Measurements from ENCODE around the gene NCKAP1.
"Not testable (repeated sequence)": the region's sequence is repeated elsewhere in the genome, so short reads cannot be mapped to it uniquely, and the experiment has no call there.

Gene NCKAP1, protein sequence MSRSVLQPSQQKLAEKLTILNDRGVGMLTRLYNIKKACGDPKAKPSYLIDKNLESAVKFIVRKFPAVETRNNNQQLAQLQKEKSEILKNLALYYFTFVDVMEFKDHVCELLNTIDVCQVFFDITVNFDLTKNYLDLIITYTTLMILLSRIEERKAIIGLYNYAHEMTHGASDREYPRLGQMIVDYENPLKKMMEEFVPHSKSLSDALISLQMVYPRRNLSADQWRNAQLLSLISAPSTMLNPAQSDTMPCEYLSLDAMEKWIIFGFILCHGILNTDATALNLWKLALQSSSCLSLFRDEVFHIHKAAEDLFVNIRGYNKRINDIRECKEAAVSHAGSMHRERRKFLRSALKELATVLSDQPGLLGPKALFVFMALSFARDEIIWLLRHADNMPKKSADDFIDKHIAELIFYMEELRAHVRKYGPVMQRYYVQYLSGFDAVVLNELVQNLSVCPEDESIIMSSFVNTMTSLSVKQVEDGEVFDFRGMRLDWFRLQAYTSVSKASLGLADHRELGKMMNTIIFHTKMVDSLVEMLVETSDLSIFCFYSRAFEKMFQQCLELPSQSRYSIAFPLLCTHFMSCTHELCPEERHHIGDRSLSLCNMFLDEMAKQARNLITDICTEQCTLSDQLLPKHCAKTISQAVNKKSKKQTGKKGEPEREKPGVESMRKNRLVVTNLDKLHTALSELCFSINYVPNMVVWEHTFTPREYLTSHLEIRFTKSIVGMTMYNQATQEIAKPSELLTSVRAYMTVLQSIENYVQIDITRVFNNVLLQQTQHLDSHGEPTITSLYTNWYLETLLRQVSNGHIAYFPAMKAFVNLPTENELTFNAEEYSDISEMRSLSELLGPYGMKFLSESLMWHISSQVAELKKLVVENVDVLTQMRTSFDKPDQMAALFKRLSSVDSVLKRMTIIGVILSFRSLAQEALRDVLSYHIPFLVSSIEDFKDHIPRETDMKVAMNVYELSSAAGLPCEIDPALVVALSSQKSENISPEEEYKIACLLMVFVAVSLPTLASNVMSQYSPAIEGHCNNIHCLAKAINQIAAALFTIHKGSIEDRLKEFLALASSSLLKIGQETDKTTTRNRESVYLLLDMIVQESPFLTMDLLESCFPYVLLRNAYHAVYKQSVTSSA

DNA sequence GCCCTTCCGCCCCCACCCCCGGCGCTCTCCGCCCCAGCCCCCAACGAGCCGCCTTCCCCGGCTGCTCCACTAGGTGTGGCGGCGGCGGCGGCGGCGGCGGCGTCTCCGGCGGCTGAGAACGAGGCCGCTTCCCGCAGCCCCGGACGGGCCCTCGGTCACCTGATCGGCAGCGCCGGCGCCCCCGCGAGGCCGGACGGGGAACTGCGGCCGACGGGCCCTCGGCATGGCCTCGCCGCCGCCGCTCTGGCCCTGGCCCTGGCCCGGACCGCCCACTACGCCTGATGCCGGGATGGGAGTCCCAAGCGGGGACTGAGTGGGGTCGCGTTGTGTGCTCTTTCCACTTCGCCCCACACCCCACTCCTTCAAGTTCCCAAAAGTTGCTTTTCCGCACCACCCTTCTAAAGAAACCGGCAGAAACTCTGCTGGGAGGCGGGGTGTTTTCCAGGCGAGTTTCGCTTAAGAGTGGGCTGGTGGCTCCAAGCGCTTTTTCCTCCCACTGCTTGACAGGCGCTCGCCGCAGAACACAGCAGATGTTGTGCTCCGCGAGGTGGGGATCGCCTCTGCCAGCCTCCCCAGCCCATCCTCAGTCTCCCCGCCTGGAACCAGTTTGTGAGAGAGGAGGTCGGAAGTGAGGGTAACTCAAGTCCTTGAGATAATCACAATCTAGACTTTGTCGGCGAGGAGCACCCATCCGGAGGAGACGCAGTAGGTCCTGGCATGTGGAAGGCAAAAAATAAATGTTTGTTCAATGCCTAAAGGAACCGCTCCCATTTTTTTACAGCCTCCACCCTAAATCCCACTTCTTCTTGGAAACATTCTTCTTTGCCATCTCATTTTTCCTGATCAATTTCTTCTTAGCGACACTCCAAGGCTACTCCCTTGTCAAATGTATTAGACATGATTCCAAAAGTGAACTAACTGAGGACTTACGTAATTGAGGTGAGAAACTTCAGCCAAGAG is at the start of gene NCKAP1:
Gene NCKAP1, minus strand, starts transcription at position 117 of the 960 bp plus-strand sequence. CDS start 358 bp downstream, outside the sequence.
- peak; percentile 89 for DNase-seq

DNA sequence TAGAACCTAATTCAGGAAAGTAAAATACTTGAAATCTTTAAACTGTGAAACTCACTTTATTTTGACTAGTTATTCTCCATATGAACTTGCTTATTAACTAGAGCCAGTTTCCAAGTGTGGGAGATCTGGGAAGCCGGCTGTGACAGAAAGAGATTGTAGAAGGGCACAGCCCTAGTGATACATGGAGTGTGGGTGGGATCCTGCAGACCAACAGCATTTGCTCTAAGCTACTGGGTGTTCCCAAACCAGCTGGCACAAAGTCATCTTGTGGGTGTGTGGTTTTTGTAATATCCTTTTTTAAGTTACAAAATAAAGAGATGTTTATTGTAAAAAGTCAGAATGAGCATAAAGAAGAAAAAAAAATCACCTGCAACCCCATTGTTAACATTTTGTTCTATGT is 43.7 kb upstream of the NCKAP1 start:
- DNase-seq, result no peak

DNA sequence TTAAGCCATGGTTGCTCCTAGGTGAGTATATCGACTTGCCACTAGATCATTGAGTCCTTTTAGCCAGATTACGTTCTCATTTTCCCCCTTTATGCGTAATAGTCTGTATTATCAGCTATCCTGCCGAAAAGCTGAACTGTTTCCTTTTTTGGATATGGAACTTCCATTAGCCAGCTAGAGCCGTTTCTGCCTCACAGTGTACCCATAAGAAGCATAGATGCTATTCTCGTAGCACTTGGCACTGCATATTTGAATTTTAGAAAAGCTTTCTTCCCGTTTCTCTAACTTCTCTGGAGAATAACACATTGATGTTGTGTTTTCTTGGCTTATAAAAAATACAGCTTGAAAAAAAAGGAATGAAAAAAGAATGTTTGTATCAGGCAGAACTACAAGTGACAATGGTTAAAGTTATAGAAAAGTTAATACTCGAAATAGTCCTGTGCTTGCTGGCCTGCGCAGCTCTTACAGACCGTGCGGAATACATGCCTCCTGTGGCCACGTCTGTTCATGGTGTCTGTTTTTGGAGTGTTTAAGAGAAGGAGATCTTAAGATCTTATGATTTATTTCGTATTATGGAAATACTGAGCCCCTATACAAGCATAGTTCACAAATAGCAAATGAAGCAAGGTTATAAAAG is 41.0 kb upstream of the NCKAP1 start:
- no peak for DNase-seq

DNA sequence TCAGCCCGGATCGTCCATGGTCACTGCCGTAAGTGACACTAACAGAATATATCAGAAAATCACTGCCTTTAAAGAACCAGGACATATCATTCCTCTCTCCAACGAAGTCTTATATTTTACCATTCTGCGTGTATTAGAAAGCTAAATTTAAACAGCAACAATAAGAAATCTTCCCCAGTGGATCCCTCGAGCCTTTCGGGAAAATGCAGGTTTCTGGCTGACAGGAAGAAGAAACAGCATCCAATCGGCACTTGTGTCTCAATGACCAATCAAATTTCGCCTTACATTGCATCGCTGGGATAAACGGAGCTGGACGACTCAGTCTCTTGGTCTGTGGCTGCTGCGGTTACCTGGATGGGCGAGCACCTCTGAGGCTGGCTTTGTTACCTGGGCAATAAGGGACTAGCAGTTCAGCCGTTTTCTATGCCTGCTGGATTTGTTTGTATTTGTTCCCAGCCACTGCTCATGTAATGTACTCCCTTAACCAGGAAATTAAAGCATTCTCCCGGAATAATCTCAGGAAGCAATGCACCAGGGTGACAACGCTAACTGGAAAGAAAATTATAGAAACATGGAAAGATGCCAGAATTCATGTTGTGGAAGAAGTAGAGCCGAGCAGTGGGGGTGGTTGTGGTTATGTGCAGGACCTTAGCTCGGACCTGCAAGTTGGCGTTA is 40.3 kb upstream of the NCKAP1 start, which contains the start of gene DUSP19:
Gene DUSP19, plus strand, starts transcription at position 284 of the 675 bp plus-strand sequence. Its CDS starts 187 bp downstream, at position 471.
- peak; percentile 75 for DNase-seq

DNA sequence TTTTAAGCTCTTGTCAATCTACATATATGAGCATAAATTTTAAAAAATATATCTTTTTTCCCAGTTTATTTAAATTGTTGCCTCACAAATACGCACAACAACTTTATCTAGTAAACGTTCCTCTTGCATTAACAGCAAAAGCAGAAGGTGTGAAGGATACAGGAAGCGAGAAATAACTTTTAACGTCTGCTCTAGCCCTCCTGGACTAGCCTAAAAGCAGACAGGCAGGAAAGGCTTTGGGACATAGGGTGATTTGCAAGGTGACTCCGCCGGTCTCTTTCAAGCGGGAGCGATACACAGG is 39.9 kb upstream of the NCKAP1 start:
- DNase-seq, result no peak

DNA sequence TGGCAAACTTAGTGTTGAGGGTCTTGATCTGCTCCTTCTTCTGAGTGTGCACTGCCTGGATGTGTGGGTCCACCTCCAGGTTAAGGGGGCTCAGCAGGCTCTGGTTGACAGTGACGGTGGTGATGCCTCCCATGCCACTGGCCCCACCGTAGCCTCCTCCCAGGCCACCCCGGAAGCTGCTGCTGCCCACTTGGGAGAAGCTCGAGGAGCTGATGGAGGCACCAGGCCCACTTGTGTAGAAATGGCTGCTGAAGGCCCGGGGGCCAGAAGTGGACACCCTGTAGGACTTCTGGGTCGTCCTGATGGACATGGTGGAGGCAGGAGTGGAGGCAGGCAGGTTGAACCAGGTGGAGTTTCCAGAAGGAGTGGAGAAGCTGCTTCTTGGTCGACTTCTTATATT is 33.9 kb upstream of the NCKAP1 start:
- DNase-seq, result no peak

DNA sequence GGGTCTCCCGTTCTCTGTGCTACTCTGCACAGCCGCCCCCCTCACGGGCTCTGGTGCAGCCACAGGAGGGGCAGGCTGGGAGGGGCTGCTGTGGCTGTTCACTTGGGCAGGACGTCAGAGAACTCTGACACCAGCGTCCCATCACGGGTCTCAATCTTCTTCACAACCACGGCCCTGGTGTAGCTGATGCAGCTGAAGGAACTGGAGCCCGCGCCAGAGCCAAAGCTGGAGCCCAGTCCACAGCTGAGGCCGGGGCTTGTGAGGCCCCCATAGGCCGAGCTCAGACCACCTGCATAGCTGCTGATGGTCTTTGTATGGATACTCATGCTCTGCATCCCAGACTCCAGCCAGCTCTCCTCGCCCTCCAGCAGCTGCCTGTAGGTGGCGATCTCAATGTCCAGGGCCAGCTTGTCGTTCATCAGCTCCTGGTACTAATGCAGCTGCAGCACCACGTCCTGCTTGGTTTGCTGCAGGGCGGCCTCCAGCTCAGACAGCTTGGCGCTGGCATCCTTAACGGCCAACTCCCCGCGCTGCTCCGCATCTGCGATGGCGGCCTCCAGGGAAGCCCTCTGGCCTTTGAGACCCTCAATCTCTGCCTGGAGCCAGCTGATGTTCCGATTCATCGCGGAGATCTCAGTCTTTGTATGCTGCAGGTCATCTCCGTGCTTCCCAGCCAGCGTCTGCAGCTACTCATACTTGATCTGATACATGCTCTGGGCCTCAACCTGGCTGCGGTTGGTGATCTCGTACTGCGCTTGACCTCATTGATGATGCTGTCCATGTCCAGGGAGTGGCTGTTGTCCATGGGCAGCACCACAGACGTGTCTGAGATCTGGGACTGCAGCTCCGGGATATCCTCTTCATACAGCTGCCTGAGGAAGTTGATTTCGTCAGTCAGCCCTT is 32.9 kb upstream of the NCKAP1 start:
- DNase-seq, result no peak

DNA sequence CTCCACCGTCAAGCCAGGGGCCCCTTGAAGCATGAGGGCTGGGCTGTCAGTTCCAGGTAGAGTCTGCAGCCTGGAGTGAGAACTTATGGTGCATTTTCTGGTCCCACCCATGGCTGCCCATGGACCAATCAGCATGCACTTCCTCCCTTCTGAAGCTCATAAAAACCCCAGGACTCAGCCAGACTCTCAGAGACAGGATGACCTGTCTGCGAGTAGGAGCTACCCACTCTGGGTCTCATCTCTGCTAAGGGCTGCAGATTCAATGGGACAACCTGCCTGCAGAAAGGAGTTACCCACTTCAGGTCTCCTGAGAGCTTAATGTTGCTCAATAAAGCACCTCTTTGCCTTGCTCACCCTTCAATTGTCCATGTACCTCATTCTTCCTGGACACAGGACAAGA is 30.9 kb upstream of the NCKAP1 start:
- no peak for DNase-seq

DNA sequence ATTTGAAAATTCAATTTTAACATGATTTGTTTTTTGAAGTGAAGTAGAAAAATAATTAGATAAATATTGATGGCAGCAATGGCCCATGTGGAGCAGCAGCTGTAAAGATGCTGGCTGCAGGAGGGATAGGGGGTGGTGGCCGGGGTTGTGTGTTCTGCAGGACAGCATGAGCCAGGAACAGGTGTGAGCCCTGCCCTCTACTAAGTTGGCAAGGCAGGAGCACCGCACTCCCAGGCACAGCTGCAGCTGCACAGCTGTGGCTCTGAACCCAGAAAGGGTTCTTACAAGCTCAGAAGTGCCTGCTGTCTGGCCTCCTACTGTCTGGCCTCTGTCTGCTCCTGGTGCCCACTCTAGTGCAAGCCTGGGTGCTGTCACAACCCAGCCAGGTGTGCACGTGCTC is 30.3 kb upstream of the NCKAP1 start:
- no peak for DNase-seq

DNA sequence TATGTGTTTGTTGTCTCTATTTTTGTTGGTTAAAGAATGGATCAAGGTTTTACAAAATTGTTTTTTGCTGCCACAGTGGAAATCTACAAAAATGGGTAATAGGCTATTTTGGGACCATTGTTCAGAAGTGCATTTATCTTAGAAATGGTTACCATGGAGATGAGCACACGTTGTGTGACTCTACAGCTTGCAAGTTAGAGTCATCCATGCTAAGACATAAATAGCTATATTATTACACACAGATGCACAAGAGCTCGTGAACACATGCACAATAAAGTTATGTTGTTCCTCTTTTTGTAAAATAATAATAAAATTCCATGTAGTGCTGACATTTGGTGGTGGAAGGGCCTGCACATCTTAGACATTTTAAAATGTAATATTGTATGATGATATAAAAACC is 24.8 kb upstream of the NCKAP1 start:
- no peak for DNase-seq

DNA sequence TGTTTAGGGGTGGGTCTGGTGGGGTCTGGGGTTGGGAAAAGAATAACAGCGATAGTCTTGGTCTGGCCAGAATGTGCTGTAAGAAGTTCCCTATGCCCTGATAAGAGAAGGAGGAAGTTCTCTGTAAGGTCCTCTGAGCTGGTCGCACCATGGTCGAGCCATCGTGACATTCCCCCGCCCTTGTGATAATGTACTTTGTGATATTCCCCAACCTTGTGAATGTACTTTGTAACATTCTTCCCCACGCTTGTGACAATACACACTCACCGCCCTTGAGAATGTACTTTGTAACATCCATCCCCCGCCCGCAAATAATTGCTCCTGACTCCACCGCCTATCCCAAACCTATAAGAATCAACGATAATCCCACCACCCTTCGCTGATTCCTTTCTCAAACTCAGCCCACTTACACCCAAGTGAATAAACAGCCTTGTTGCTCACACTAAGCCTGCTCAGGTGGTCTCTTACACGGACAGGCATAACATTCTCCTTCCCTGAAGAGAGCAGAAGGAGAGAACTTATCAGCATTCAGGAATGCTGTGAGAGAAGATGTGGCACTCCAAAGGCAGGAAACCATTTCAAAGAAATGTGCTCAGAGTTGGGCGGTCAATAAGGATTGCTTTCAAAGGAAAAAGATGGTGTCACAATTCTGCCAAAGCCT is 22.4 kb upstream of the NCKAP1 start:
- no peak for DNase-seq

DNA sequence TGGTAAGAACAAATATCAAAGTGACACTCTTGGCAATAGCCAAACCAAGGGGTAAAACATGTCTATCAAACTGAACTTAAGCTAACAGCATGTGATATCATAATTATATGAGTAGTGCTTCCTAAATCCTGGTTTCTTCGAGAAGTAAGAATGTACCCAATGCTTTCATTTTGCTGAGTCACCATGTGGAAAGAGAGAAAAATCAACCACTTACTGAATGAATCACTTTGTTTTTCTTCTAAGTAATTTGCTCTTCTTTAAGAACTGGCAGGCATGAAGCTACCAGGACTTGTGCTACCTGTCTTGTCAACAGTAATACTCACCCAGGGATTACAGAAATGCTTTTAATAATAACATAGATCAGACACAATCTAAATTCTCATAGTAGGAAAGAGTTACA is 21.3 kb upstream of the NCKAP1 start:
- no peak for DNase-seq

DNA sequence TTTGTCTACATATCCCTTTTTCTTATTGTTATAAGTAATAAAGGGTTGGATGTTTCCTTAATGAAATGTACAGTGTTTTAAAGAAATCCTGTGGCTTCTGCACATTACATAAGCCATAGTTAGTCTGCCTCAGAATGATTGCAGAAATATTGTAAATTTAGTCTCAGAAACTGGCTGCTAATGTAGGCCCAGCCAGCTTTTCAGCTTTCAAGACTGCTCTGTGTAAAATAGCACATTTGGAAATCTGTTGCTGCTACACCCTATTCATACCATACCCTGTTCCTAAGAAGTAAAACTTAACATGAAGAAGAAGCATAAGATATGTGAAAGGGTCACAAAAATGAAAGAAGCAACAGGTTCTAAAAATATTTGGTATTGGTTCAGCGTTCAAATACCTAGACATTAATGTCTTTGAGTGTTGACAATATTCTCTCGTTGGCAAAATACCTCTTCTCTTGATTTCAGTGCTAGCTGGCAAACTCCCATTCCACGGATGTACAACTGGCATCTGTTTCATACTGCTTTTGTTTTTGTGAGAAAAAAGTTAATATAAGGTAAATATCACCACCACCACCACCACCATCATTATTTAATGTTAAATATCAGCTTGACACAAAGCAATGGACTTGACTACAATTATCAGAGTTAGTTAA is 19.2 kb upstream of the NCKAP1 start:
- DNase-seq, result no peak

DNA sequence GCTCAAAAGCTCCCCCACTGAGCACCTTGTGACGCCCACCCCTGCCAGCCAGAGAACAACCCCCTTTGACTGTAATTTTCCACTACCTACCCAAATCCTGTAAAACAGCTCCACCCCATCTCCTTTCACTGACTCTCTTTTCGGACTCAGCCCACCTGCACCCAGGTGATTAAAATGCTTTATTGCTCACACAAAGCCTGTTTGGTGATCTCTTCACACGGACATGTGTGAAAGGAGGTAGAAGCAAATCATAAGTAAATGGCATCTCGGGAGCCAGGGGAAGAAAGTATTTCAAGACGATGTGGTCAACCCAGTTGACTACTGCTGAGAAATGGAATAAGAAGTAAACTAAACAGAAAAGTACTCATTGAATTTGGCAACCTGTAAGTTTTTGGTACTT is 11.2 kb upstream of the NCKAP1 start:
- no peak for DNase-seq

DNA sequence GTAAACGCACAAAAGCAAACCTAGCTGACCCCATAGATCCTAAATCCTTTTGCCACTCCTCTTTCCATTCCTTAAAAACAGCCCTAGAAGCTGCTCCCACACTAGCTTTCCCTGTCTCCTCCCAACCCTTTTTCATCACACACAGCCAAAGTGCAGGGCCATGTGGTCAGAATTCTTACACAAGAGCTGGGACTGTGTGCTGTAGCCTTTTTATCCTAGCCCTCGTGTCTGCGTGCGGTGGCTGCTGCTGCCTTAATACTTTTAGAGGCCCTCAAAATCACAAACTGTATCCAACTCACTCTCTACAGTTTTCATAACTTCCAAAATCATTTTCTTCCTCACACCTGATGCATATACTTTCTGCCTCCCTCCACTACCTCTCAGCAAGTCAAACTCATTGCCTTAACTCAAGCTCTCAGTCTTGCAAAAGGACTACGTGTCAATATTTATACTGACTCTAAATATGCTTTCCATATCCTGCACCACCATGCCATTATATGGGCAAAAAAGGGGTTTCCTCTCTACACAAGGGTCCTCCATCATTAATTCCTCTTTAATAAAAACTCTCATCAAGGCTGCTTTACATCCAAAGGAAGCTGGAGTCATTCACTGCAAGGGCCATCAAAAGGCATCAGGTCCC is 9.3 kb upstream of the NCKAP1 start:
- not testable (repeated sequence) for DNase-seq

DNA sequence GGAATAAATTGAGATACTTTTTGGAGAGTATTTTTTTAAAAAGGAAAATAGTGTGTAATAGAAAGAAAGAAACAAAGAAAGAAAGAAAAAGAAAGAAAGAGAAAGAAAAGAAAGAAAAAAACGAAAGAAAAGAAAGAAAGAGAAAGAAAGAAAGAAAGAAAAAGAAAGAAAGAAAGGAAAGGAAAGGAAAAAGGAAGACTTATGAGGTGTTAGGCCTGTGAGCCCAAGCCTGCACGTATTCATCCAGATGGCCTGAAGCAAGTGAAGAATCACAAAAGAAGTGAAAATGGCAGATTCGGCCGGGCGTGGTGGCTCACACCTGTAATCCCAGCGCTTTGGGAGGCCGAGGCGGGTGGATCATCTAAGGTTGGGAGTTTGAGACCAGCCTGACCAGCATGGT is 5.3 kb upstream of the NCKAP1 start:
- DNase-seq, result not testable (repeated sequence)

DNA sequence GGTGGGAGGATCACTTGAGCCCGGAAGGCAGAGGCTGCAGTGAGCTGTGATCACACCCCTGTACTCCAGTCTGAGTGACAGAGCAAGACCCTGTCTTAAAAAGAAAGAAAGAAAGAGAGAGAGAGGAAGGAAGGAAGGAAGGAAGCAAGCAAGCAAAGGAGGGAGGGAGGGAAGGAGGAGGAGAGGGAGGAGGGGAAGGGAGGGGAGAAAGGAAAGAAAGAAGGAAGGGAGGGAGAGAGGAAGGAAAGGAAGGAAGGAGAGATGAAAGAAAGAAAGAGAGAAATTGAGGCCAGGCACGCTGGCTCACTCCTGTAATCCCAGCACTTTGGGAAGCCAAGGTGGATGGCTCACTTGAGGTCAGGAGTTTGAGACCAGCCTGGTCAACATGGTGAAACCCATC is 2.3 kb upstream of the NCKAP1 start:
- no peak for DNase-seq

DNA sequence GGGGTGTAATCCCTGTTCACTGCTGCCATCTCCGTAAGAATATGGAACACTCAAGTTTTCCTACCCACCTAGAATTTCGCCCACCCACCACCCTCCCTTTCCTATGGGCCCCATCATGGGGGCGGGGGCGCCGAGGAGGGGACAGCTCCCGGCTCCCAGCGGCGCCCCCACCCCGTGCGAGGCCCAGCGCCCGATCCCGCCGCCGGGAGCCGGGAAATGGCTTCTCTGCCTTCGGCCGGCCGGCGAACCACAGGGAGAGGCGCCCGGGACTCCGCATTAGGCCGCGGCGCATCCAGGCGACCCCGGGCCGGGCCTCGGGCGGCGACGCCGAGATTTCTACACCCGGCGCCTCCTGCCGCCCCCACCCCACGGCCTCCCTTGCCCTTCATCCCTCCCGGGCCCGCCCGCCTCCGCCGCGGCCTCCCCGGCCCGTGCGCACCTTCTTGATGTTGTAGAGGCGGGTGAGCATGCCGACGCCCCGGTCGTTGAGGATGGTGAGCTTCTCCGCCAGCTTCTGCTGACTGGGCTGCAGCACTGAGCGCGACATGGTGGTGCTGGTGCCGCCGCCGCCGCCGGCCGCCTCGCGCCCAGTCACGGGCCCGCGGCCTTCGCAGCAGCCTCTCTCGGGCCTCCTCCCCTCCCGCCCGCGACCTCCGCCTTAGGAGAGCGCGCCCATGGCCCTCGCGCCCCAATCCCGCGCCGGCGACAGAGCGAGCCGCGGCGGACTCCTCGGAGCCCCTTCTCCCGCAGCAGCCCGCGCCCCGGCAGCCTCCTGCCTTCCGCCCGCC is 510 bp downstream of the NCKAP1 start:
- DNase-seq, result peak; percentile 53
